ENCODE data around the gene CDC42SE2. TPM values are rescaled to one million over a fixed set of nuclear protein-coding genes. Genes with fewer than 3 reads are reported as not detected.
A peak's percentile ranks its signal among the peaks of the same experiment; 100 is the strongest.

CDC42SE2 gene
- total RNA-seq, 2 donors from 2014 or later: 51.0 to 63.5 TPM

DNA sequence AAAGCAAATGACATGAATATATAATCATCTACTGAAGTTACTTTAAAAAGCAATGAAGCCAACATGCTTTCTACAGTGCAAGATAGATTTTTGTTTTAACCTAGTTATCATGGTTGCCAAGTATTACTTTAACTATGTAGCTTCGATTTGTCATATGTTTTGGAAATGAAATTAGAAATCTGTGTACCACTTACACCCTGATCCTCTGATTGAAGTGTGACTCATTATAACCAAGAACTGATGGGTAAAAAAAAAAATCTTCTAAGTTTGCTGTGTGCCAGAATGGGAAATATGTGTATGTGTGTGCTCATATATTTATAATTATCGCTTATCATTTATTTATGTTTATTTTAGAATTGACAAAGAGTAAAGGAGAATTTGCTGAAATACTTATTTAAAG lies 9.1 kb upstream of the CDC42SE2 start:
- Histone ChIP-seq H3K4me1 (replicated peaks) (peaks cover 1% of the 10 kb centered on the region), H3K27me3 (replicated peaks; ENCODE audit: insufficient read depth) (no peaks in the 10 kb centered on the region), H3K4me3 (no peak overlapping the region), H3K27ac (no peak overlapping the region), H3K9me3 (no peaks in the 10 kb centered on the region), H3K36me3 (no peaks in the 10 kb centered on the region)
- WGBS: 95% methylated on average over 2 of the region's 2 CpGs
- intact Hi-C loops (cut with DNase I): no loop called here
- no peak for DNase-seq (ENCODE audit: low spot score)
- TF ChIP-seq, protein P1, sequence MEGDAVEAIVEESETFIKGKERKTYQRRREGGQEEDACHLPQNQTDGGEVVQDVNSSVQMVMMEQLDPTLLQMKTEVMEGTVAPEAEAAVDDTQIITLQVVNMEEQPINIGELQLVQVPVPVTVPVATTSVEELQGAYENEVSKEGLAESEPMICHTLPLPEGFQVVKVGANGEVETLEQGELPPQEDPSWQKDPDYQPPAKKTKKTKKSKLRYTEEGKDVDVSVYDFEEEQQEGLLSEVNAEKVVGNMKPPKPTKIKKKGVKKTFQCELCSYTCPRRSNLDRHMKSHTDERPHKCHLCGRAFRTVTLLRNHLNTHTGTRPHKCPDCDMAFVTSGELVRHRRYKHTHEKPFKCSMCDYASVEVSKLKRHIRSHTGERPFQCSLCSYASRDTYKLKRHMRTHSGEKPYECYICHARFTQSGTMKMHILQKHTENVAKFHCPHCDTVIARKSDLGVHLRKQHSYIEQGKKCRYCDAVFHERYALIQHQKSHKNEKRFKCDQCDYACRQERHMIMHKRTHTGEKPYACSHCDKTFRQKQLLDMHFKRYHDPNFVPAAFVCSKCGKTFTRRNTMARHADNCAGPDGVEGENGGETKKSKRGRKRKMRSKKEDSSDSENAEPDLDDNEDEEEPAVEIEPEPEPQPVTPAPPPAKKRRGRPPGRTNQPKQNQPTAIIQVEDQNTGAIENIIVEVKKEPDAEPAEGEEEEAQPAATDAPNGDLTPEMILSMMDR (IDR thresholded peaks at IDR 0.05): no peak
- TF ChIP-seq POLR2AphosphoS5 (IDR thresholded peaks at IDR 0.05): no peak
- TF ChIP-seq POLR2A (IDR thresholded peaks at IDR 0.05): no peak

DNA sequence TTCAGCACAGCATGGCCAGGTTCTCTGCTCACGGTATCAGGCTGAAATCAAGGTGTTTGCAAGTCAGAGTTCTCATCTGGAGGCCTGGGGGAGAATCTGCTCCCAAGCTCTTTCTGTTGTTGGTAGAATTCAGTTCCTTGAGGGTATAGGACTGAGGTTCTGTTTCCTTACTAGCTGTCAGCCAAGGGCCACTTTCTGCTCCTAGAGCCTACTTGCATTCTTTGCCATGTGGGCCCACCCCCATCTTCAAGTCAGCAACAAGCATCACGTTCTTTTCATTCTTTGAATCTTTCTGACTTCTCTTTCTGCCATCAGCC lies 7.4 kb upstream of the CDC42SE2 start:
- Histone ChIP-seq H3K4me1 (replicated peaks) (peaks cover 7% of the 10 kb centered on the region), H3K36me3 (no peaks in the 10 kb centered on the region), H3K27me3 (replicated peaks; ENCODE audit: insufficient read depth) (no peaks in the 10 kb centered on the region), H3K9me3 (no peaks in the 10 kb centered on the region), H3K27ac (no peak overlapping the region), H3K4me3 (no peak overlapping the region)
- intact Hi-C loops (cut with DNase I): no loop called here
- TF ChIP-seq, protein P1 (IDR thresholded peaks at IDR 0.05): no peak
- TF ChIP-seq POLR2AphosphoS5 (IDR thresholded peaks at IDR 0.05) (no peak), POLR2A (IDR thresholded peaks at IDR 0.05) (no peak)
- DNase-seq (ENCODE audit: low spot score): no peak
- 93% methylated on average over 2 of the region's 2 CpGs for whole genome bisulfite sequencing

DNA sequence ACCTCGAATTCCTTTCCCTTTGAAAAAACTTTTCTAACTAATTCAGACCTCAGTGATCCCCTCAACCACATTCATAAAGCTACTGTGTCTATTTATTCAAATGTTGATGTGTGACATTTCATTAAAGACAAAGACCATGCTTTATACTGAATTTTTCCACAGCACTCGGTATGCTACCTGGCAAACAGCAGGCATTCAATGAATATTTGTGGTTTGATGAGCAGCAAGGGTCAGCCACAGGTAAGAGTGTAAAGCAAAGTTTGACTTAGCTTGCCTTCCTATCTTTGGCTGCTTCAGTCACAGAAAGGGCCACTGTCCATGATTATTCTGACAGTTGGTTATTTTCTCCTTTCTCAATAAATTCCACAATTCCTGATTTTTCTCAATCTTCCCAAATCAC lies 5.1 kb upstream of the CDC42SE2 start:
- Histone ChIP-seq H3K4me3 (no peak overlapping the region), H3K27ac (peak overlapping the region; percentile 2 to 57), H3K36me3 (no peaks in the 10 kb centered on the region), H3K9me3 (no peaks in the 10 kb centered on the region), H3K4me1 (replicated peaks) (peaks cover 7% of the 10 kb centered on the region), H3K27me3 (replicated peaks; ENCODE audit: insufficient read depth) (no peaks in the 10 kb centered on the region)
- WGBS: 34% methylated on average over 2 of the region's 2 CpGs
- no peak for DNase-seq (ENCODE audit: low spot score)
- intact Hi-C loops (cut with DNase I): no loop called here
- no peak for TF ChIP-seq POLR2A (IDR thresholded peaks at IDR 0.05)
- TF ChIP-seq, protein P1 (IDR thresholded peaks at IDR 0.05): no peak
- TF ChIP-seq POLR2AphosphoS5 (IDR thresholded peaks at IDR 0.05): peak; percentile 19

DNA sequence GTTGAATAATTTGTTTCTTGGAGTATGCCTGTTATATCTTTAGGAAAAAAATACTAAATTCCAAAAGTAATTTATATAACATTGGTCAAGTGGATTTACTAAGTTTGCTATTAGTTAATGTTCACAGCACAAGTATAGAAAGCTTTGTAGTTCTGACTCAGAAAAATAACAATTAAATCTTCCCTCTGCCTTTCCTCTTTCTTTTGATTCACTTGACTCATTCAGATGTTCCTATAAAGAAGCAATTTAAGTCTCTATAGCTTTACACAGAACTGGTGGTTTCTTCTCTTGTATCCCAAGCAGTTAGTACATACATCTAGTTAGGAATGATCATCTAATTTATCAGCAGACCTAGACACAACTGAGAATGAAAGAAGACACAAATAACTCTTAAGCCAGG lies 4.5 kb upstream of the CDC42SE2 start:
- H3K27ac ChIP-seq: peak overlapping the region in 1 of 2 donors; percentile 57
- TF ChIP-seq POLR2AphosphoS5 (IDR thresholded peaks at IDR 0.05): no peak
- no peak for TF ChIP-seq POLR2A (IDR thresholded peaks at IDR 0.05)
- TF ChIP-seq, protein P1 (IDR thresholded peaks at IDR 0.05): no peak
- intact Hi-C loops (cut with DNase I): no loop called here
- H3K27me3 ChIP-seq (replicated peaks; ENCODE audit: insufficient read depth): no peaks in the 10 kb centered on the region
- no peaks in the 10 kb centered on the region for H3K36me3 ChIP-seq
- no peak overlapping the region for H3K4me3 ChIP-seq
- H3K4me1 ChIP-seq (replicated peaks): peaks cover 7% of the 10 kb centered on the region
- no peak for DNase-seq (ENCODE audit: low spot score)
- H3K9me3 ChIP-seq: no peaks in the 10 kb centered on the region

DNA sequence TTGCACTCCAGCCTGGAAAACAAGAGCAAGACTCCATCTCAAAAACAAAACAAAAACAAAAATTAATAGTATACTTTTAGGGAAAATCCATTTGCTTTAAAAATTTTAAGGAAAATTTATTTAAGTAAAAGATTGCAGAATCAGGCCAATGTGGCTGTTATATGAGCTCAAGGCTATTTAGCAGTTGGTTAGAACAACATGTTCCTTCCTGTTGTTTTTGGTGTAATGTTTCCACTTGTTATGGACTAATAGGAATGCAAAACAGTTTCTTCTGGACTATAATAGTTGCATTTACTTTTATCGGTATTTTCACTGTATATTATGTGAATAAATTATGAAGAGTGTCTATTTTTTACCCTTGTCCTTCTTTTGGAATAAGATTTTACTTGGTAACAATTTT lies 3.0 kb upstream of the CDC42SE2 start:
- H3K27me3 ChIP-seq (replicated peaks; ENCODE audit: insufficient read depth): no peaks in the 10 kb centered on the region
- no peaks in the 10 kb centered on the region for H3K36me3 ChIP-seq
- H3K4me1 ChIP-seq (replicated peaks): peaks cover 7% of the 10 kb centered on the region
- no peak for DNase-seq (ENCODE audit: low spot score)
- intact Hi-C loops (cut with DNase I): no loop called here
- 10% methylated on average over 1 of the region's 1 CpG for WGBS
- TF ChIP-seq, protein P1 (IDR thresholded peaks at IDR 0.05): no peak
- TF ChIP-seq POLR2AphosphoS5 (IDR thresholded peaks at IDR 0.05): peak; percentile 85
- no peak overlapping the region for H3K4me3 ChIP-seq
- H3K9me3 ChIP-seq: no peaks in the 10 kb centered on the region
- peak overlapping the region; percentile 57 to 58 for H3K27ac ChIP-seq
